ENCODE data around the gene PIF1. TPM values are rescaled to one million over a fixed set of nuclear protein-coding genes. Genes with fewer than 3 reads are reported as not detected.

Gene PIF1
- total RNA-seq, 4 donors from 2014 or later: 0.39 to 2.4 (median 1.1) TPM; not detected in 1

DNA sequence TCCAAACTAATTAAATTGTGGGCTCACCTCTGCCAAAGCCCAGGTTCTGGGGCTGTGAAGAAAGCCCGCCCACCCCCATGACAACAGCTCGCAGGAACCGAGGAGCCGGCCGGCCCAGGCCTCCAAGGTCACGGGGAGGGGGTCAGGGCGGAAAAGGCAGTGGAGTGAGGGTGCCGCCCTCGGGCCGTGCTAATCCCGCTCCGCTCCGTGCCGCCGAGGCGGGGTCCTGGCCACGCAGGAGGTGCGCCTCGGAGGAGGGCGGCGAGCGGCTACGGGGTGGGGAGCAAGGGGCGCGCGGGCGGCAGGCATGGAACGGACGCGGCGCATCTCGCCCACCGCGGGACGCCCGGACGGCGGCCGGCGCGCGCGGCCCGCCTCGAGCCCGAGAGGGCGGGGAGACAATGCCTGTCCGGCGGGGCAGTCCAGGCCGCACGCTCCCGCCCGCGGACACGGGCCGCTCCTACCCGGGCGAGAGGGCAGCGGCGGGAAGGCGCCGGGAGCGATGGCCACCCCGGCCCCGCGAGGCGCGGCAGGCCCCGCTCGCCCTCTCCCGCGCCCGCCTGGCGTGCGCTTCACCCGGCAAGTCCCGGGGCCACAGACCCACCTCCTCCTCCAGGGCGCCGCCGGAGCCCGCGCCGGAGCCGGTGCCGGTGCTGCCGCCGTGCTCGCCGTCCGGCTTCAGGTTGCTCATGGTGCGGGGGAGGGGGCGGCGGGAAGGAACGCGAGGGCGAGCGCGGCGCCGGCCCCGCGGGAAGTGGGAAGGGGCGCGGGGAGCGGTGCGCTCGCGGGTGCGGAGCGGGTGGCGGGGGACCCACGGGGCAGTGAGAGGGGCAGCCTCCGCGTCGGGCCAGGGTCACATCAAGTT, 50.6 kb downstream of the PIF1 start:
- Histone ChIP-seq H3K27me3 (peaks cover 0 to 9% of the 10 kb centered on the region in 2 donors), H3K27ac (peak overlapping the region; percentile 37 to 81 (median 60)), H3K4me1 (peaks cover 0 to 14% (median 0%) of the 10 kb centered on the region in 4 donors), H3K4me3 (peak overlapping the region; percentile 48 to 68 (median 52)), H3K9me3 (no peaks in the 10 kb centered on the region), H3K36me3 (no peaks in the 10 kb centered on the region)
- TF ChIP-seq, protein P1, sequence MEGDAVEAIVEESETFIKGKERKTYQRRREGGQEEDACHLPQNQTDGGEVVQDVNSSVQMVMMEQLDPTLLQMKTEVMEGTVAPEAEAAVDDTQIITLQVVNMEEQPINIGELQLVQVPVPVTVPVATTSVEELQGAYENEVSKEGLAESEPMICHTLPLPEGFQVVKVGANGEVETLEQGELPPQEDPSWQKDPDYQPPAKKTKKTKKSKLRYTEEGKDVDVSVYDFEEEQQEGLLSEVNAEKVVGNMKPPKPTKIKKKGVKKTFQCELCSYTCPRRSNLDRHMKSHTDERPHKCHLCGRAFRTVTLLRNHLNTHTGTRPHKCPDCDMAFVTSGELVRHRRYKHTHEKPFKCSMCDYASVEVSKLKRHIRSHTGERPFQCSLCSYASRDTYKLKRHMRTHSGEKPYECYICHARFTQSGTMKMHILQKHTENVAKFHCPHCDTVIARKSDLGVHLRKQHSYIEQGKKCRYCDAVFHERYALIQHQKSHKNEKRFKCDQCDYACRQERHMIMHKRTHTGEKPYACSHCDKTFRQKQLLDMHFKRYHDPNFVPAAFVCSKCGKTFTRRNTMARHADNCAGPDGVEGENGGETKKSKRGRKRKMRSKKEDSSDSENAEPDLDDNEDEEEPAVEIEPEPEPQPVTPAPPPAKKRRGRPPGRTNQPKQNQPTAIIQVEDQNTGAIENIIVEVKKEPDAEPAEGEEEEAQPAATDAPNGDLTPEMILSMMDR (IDR thresholded peaks at IDR 0.05): peak in 1 of 5 experiments; percentile 13
- no peak for TF ChIP-seq POLR2A (IDR thresholded peaks at IDR 0.05)
- 0 to 1% methylated on average over 5 to 82 of the region's 115 CpGs for WGBS, 2 donors
- DNase-seq (ENCODE audit: low spot score in 2 of 2): no peak

DNA sequence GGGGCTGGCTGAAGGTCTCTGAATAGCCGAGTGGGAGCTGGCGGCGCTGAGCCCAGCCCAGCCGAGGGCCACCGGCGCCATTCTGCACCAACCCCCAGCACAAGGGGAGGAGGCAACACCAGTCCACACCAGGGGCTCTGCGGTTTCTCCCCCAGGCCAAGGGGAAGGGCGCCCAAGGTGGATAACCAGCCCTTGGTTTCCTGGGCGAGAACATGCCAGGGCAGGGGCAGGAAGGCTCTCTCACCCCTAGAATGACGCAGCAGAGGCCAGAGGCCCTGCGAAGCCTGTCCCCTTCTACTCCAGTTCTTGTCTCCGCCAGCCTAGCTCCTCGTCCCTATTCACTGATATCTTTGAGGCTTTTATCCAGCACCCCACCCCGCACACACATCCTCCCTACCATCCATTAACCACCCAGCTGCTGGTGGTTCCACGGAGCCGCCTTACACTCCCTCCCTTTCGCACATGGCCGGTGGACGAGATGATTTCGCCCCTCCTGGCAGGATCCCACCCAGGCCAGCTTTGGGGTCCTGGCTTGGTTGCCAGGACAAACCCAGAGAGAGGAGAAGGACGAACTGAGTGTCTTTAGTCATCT, 51.3 kb downstream of the PIF1 start:
- TF ChIP-seq EP300 (IDR thresholded peaks at IDR 0.05) (no peak), POLR2A (IDR thresholded peaks at IDR 0.05) (no peak)
- TF ChIP-seq, protein P1 (IDR thresholded peaks at IDR 0.05): no peak
- Histone ChIP-seq H3K9me3 (no peaks in the 10 kb centered on the region), H3K27ac (peak overlapping the region in 2 of 4 donors; percentile 43 to 81), H3K36me3 (no peaks in the 10 kb centered on the region), H3K4me1 (peaks cover 0 to 14% (median 0%) of the 10 kb centered on the region in 4 donors), H3K4me3 (peak overlapping the region in 3 of 4 donors; percentile 22 to 68 (median 48)), H3K27me3 (peaks cover 0 to 9% of the 10 kb centered on the region in 2 donors)
- WGBS, 2 donors: 64 to 65% methylated on average over 14 to 21 of the region's 21 CpGs
- no peak for DNase-seq (ENCODE audit: low spot score in 2 of 2)

DNA sequence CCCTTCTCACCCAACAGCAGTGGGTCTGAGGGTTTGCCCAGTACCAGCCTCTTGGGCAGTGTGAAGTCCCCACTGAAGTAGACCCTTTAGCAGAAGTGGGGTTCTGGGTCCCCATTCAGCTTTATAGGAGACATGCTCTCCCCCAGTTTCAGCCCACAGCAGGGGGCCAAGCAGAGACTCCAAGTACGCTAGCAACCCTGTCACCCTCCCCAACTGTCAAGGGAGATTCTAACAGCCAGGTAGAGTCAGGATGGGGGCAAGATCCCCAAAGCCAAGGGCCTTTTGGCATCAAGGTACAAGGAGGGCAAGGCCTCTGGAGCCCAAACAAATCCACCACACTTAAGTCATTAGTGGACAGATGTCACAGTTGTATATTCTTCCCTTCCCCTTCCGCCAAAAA, 51.8 kb downstream of the PIF1 start:
- Histone ChIP-seq H3K36me3 (no peaks in the 10 kb centered on the region), H3K27me3 (peaks cover 0 to 9% of the 10 kb centered on the region in 2 donors), H3K4me1 (peaks cover 0 to 14% (median 0%) of the 10 kb centered on the region in 4 donors), H3K27ac (peak overlapping the region in 2 of 4 donors; percentile 43 to 81), H3K4me3 (peak overlapping the region in 2 of 4 donors; percentile 22 to 68), H3K9me3 (no peaks in the 10 kb centered on the region)
- DNase-seq (ENCODE audit: low spot score in 2 of 2): no peak
- 43 to 91% methylated on average over 1 to 2 of the region's 2 CpGs for WGBS, 2 donors
- TF ChIP-seq, protein P1 (IDR thresholded peaks at IDR 0.05): no peak
- TF ChIP-seq POLR2A (IDR thresholded peaks at IDR 0.05) (no peak), EP300 (IDR thresholded peaks at IDR 0.05) (no peak)

DNA sequence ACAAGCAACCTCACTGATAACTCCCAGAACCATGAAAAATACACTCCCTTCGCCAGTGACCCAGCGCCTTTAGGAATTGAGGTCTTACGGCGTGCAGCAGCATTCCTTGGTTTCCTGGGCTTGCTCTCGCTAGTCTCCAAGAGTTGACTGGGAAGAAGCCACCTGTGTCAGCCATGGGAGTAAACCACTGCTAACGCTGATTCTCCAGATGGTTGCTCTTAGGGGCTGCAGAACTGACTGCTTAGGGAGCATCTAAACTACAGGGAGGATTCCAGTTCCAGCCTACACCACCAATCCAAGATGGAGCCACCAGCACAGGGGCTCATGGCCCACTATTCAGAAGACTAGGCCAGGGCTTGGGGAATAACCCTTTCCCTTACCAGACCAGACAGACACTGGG, 52.5 kb downstream of the PIF1 start:
- Histone ChIP-seq H3K4me3 (no peak overlapping the region), H3K27ac (no peak overlapping the region), H3K36me3 (no peaks in the 10 kb centered on the region), H3K9me3 (no peaks in the 10 kb centered on the region), H3K27me3 (peaks cover 0 to 9% of the 10 kb centered on the region in 2 donors), H3K4me1 (peaks cover 0 to 14% (median 0%) of the 10 kb centered on the region in 4 donors)
- 78 to 88% methylated on average over 6 of the region's 6 CpGs for WGBS, 2 donors
- TF ChIP-seq, protein P1 (IDR thresholded peaks at IDR 0.05): no peak
- TF ChIP-seq POLR2A (IDR thresholded peaks at IDR 0.05) (no peak), EP300 (IDR thresholded peaks at IDR 0.05) (no peak)
- no peak for DNase-seq (ENCODE audit: low spot score in 2 of 2)

DNA sequence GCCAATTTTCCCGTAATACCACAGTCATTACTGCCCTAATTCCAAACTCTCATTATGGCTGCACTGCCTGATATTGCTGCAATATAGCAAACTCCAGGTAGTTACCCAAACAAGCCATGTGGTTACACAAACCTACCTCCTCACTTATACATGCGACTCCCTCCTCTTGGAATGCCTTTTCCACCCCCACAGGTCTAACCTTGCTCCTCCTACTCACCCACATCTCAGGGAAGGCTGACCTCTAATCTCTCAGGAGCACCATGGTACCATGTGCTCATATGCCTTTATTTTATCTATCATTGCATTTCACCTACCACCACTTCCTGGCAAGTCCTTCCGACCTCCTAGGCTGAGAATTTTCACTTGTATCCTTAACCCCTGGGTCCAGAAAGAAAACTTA, 53.0 kb downstream of the PIF1 start:
- Histone ChIP-seq H3K4me3 (no peak overlapping the region), H3K9me3 (no peaks in the 10 kb centered on the region), H3K4me1 (peaks cover 0 to 14% (median 0%) of the 10 kb centered on the region in 4 donors), H3K36me3 (no peaks in the 10 kb centered on the region), H3K27ac (no peak overlapping the region), H3K27me3 (peaks cover 0 to 9% of the 10 kb centered on the region in 2 donors)
- no peak for TF ChIP-seq POLR2A (IDR thresholded peaks at IDR 0.05)
- TF ChIP-seq, protein P1 (IDR thresholded peaks at IDR 0.05): no peak
- WGBS, 2 donors: 70 to 72% methylated on average over 3 of the region's 3 CpGs
- no peak for DNase-seq (ENCODE audit: low spot score in 2 of 2)
